ENCODE data around the gene PADI3.
A peak's percentile ranks its signal among the peaks of the same experiment; 100 is the strongest.

Gene PADI3

DNA sequence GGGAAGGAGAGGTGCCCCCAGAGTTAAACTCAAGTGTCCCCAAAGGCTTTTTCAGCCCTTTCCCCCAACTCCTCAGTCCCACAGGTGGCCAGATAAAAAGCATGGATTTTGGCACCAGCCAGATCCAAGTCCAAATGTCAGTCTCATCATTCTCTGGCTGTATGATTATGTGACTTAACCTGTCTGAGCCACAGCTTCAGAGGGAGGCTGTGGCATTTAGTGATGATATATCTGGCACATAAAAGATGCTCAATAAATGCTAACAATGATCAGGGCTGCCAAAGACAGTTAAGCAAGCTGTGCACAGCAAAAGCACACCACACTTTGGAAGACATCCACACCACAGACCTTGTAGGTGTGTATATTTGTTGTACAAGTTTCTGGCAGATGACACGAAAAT is 5.6 kb upstream of the PADI3 start:
- no peak for DNase-seq

DNA sequence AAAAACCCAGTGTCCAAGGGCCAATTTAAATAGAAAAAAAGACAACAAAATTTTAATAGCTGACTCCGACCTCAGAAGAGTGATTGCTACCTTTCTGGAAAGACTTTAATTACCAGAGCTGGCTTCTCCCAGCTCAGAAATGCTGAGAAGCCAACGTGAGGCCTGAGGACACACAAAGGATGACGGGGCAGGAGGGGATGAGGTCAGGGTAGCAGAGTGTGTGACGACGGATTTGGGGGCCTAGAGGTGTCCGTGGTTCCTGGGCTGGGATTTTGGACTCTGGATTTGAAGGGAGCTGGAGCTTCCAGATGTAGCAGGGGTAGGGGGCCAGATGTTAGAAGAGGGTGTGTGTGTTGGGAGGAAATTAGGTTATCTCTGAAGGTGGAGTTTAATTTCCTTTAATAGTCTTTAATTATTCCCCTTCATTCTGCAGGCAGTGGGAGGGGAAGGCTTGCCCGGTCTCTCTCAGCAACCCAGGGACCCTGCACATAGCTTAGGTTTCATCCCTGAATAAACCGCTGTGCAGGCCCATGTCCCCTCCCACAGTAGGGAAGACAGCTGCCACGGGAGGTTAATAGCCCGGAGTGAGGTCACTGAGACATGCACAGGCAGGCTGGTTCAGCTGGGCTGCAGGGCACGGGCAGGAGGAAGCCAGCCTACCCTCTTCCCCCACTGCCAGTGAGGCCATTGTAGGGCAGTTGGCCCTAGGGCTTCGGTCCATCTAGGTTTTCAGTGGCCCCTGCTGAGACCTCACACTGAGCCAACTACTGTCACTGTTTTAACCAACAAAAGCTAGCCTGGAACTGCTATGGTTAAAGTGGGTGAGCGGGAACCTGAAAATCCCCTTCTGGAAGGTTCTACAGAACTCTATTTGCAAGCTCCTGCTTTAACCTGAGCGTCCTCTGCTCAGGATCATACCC is 3.8 kb upstream of the PADI3 start:
- DNase-seq = peak; percentile 34 to 62 (median 48)

- DNase-seq = no peak
Observed at GRCh38 chr1:17245816-17246325, 3.0 kb upstream of the PADI3 start.

GRCh38 chr1:17246971-17247370 is 1.9 kb upstream of the PADI3 start:
- DNase-seq = peak in 3 of 4 experiments; percentile 40 to 50 (median 50)

- peak; percentile 34 to 66 (median 46) for DNase-seq
Observed at GRCh38 chr1:17250601-17251000, 1.7 kb downstream of the PADI3 start.

GRCh38 chr1:17251246-17251645 is 2.3 kb downstream of the PADI3 start:
- DNase-seq = no peak

DNA sequence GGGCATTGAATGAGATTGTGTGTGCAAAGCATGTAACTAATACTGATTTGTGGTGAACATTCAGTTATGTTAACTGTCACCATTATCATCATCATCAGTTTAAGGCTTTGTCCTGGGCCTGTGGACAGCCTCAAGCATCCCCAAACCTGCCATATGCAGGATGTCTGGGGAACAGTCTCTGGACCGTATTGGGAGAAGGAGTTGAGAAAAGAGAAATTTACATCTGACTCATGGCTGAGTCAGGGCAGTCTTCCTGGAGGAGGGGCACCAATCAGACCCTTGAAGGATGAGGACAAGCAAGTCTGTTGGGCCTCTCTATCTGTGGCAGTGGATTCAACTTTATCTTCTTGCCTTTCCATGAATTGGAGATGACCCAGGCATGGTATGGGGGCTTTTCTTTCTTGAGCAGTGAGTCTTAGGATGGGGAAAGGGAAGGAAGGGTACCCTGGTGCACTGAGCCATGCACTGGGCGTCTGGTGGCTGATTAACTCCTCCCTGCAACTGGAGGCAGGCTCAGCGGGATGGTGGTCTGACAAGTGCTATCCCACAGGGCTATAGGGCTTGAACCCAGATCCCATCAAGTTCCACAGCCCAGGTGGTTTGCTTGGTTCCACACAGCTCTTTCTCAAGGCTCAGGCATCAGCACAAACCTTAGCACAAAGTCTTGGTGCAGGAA is 2.9 kb downstream of the PADI3 start:
- no peak for DNase-seq

GRCh38 chr1:17255336-17255735 is 6.4 kb downstream of the PADI3 start:
- no peak for DNase-seq

- no peak for DNase-seq
Observed at GRCh38 chr1:17258116-17258757, 9.3 kb downstream of the PADI3 start.

DNA sequence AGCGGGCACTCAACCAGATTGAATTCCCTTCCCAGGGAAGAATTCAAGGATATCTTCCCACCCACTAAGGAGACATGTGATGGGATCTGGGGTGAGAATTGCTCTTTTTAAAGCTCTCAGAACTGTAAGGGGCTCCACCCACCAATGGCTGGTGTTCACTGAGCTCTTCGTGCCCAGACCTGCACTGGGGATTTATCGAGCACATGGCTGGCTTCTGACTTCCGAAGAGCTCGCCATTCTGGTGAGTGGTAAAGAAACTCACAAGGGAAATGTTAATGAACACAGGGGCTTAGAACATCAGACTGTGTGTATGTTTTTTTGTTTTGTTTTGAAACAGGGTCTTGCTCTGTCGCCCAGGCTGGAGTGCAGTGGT is 9.8 kb downstream of the PADI3 start:
- DNase-seq = no peak

GRCh38 chr1:17259233-17259873 is 10.5 kb downstream of the PADI3 start:
- DNase-seq = no peak

GRCh38 chr1:17260264-17260663 is 11.4 kb downstream of the PADI3 start:
- no peak for DNase-seq

GRCh38 chr1:17260738-17261137 is 11.8 kb downstream of the PADI3 start:
- no peak for DNase-seq

- DNase-seq = no peak
Observed at GRCh38 chr1:17263936-17264335, 15.0 kb downstream of the PADI3 start.

DNA sequence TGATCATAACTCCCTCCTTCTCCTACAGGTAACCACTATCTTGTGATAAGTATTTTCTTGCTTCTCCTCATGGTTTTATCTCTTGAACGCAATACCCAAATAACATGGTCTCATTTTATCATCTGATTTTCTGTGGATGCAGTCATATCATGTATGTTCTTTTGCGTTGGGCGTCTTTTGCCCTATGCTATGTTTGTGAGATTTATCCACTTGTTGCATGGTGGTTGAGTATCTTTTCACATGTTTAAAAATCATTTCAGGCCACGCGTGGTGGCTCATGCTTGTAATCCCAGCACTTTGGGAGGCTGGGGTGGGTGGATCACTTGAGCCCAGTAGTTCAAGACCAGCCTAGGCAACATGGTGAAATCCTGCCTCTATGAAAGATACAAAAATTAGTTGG is 15.6 kb downstream of the PADI3 start:
- no peak for DNase-seq

- DNase-seq = no peak
Observed at GRCh38 chr1:17265162-17265561, 16.3 kb downstream of the PADI3 start.

GRCh38 chr1:17265950-17266349 is 17.1 kb downstream of the PADI3 start:
- no peak for DNase-seq

DNA sequence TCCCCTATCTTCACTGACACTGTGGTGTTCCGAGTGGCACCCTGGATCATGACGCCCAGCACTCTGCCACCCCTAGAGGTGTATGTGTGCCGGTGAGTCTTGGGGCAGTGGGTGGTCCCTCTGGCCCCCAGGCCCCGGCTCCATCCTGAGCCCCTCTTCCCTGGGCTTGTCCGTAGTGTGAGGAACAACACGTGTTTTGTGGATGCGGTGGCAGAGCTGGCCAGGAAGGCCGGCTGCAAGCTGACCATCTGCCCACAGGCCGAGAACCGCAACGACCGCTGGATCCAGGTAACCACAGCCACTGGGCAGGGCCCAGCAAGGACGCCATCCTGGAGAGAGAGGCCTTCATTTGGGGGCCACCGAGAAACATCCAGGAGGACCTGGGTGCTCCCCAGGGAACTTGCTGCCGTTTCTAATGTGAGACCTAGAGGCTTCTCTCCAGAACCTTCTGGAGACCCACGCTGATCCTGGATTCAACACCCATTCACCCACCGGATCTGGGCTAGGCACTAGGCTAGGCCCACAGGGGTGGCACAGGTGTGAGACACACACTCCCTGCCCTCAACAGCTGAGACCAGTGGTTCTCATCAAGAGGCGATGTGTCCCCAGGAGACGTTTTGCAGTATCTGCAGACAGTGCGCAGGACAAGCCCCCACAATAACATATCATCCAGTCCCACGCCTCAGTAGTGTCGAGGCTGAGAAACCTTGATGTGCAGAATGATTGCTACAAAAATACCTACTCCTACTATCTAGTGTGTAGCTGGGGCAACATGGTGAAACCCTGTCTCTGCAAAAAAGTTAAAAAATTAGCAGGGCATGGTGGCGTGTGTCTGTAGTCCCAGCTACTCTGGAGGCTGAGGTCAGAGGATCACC is 22.2 kb downstream of the PADI3 start:
- no peak for DNase-seq

- no peak for DNase-seq
Observed at GRCh38 chr1:17272066-17272465, 23.2 kb downstream of the PADI3 start.

- DNase-seq = peak in 2 of 4 experiments; percentile 19 to 28
Observed at GRCh38 chr1:17272646-17273045, 23.7 kb downstream of the PADI3 start.

DNA sequence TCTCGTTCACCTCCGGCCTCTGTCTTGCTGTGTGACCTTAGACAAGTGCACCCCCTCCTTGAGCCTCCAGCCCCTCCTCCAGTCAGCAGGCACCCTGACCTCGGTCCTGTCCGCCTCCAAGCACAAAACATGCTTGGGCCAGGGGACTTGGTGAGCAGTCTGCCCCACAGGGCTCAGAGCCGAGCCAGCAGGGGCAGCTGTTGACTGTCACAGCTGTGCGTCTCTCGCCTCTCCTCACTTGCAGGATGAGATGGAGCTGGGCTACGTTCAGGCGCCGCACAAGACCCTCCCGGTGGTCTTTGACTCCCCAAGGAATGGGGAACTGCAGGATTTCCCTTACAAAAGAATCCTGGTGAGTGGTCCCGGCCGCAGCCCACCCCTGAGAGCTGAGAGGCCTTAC is 24.2 kb downstream of the PADI3 start:
- DNase-seq = no peak

All from suppressor macrophage (primary cell).